Activated T-cell treated with anti-CD3 and anti-CD28 coated beads, Interleukin-2, amount 50 U/mL, for 24 hours (primary cell): ENCODE measurements around the gene B4GALT1.

Source experiments
- DNase-seq: peaks from one replicate; pipeline ENCODE4 v3.0.0-alpha.2; 2020
- H3K27ac Mint-ChIP-seq: 2 replicates; pipeline ENCODE4 v1.8.0; 2020; ENCODE audit warnings: mild to moderate bottlenecking, mixed read lengths
- H3K27me3 Mint-ChIP-seq: 2 replicates; pipeline ENCODE4 v1.8.0; 2020; ENCODE audit warnings: mixed read lengths
- H3K36me3 Mint-ChIP-seq: 2 replicates; pipeline ENCODE4 v1.8.0; 2020; ENCODE audit warnings: low read depth, mixed read lengths
- H3K4me1 Mint-ChIP-seq: 2 replicates; pipeline ENCODE4 v1.8.0; 2020; ENCODE audit warnings: low read depth, mixed read lengths
- H3K4me3 Mint-ChIP-seq: 2 replicates; pipeline ENCODE4 v1.8.0; 2020; ENCODE audit warnings: mild to moderate bottlenecking, moderate library complexity, mixed read lengths
- H3K9me3 Mint-ChIP-seq: 2 replicates; pipeline ENCODE4 v1.8.0; 2020; ENCODE audit warnings: mixed read lengths

The B4GALT1 gene

DNA sequence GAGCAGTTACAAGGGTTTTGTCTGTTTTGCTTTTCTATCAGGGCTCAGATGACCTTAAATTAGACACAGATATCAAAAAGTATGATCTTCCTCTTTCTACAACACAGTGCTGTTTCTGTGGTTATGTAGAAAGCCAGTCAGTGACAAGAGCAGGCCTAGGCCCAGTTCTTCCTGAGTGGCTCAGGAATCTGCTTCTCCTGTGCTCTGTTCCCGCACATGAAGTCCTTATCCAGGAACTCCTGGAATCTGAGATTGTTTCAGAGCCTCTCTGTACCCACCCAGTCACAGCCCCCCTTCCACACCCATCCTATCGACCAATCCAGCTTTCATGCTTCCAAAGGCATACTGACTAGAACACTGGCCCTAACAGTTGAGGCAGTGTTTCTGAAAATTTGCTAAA, 50.3 kb downstream of the B4GALT1 start:
- peak overlapping the region; percentile 80 for H3K27ac Mint-ChIP-seq
- no peaks in the 10 kb centered on the region for H3K9me3 Mint-ChIP-seq
- H3K36me3 Mint-ChIP-seq: peaks cover 80% of the 10 kb centered on the region
- peaks cover 28% of the 10 kb centered on the region for H3K4me1 Mint-ChIP-seq
- no peak for DNase-seq
- H3K4me3 Mint-ChIP-seq: no peak overlapping the region
- H3K27me3 Mint-ChIP-seq: no peaks in the 10 kb centered on the region

GRCh38 chr9:33114746-33115145, 52.4 kb downstream of the B4GALT1 start:
- H3K27ac Mint-ChIP-seq: peak overlapping the region; percentile 7
- H3K27me3 Mint-ChIP-seq: no peaks in the 10 kb centered on the region
- H3K4me1 Mint-ChIP-seq: peaks cover 29% of the 10 kb centered on the region
- no peak for DNase-seq
- peaks cover 82% of the 10 kb centered on the region for H3K36me3 Mint-ChIP-seq
- H3K9me3 Mint-ChIP-seq: no peaks in the 10 kb centered on the region
- no peak overlapping the region for H3K4me3 Mint-ChIP-seq

GRCh38 chr9:33113799-33114547, 53.2 kb downstream of the B4GALT1 start:
- H3K4me1 Mint-ChIP-seq: peaks cover 28% of the 10 kb centered on the region
- peak overlapping the region; percentile 45 for H3K27ac Mint-ChIP-seq
- H3K4me3 Mint-ChIP-seq: no peak overlapping the region
- peaks cover 79% of the 10 kb centered on the region for H3K36me3 Mint-ChIP-seq
- H3K9me3 Mint-ChIP-seq: no peaks in the 10 kb centered on the region
- H3K27me3 Mint-ChIP-seq: no peaks in the 10 kb centered on the region
- DNase-seq: peak; percentile 11

DNA sequence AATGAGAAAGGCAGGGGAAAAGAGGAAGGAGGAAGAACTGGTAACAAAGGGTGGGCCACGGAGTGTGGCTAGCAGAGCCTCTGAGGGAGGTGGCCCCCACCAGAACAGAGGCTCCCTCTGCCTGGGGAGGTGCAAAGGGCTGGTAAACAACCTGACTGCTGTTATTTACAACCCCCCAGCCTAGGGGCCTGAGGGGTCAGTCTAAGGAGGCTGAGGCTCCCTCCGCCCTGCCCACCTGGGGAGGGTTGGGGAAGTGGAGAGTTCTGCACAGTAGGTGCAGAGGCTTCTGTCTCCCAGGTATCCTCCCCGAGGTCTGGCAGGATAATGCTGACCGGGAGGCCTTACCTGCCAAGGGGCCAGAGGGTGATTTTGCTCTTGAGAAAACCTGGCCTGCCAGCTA, 55.0 kb downstream of the B4GALT1 start:
- DNase-seq: peak; percentile 8
- no peaks in the 10 kb centered on the region for H3K27me3 Mint-ChIP-seq
- peak overlapping the region; percentile 19 for H3K27ac Mint-ChIP-seq
- H3K9me3 Mint-ChIP-seq: no peaks in the 10 kb centered on the region
- H3K4me3 Mint-ChIP-seq: no peak overlapping the region
- peaks cover 15% of the 10 kb centered on the region for H3K4me1 Mint-ChIP-seq
- H3K36me3 Mint-ChIP-seq: peaks cover 64% of the 10 kb centered on the region

- Mint-ChIP-seq H3K4me1 (peaks cover 11% of the 10 kb centered on the region), H3K9me3 (no peaks in the 10 kb centered on the region), H3K27ac (peak overlapping the region; percentile 19), H3K36me3 (peaks cover 60% of the 10 kb centered on the region), H3K4me3 (no peak overlapping the region), H3K27me3 (no peaks in the 10 kb centered on the region)
- DNase-seq: no peak
Measured at GRCh38 chr9:33111631-33112030, 55.5 kb downstream of the B4GALT1 start.

DNA sequence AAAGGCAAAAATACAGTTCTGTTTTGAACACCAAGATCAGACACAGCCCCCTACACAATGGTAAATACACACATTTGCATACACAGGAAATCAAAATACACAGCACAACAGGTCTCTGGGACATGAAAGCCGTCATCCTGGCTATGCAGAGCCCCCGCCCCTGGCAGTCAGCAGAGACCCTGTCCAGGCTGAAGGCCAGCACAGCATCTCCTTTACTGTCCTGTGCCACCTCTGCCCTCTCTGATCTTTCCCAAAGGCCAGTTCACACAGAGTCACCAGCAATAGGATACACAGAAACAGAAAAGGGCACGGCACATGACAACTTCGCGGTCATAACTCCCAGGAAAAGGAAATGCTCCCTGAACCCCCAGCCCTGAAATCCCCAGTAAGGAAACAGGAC, 56.5 kb downstream of the B4GALT1 start:
- H3K36me3 Mint-ChIP-seq: peaks cover 57% of the 10 kb centered on the region
- DNase-seq: no peak
- H3K27ac Mint-ChIP-seq: peak overlapping the region; percentile 42

GRCh38 chr9:33109850-33110595, 57.1 kb downstream of the B4GALT1 start:
- DNase-seq: peak; percentile 24
- peaks cover 51% of the 10 kb centered on the region for H3K36me3 Mint-ChIP-seq
- H3K4me1 Mint-ChIP-seq: peaks cover 11% of the 10 kb centered on the region
- peak overlapping the region; percentile 42 for H3K27ac Mint-ChIP-seq
- H3K9me3 Mint-ChIP-seq: no peaks in the 10 kb centered on the region
- H3K27me3 Mint-ChIP-seq: no peaks in the 10 kb centered on the region
- H3K4me3 Mint-ChIP-seq: no peak overlapping the region

More for the DNA sequence above, 56.5 kb downstream of the B4GALT1 start:
- Mint-ChIP-seq H3K4me3 (no peak overlapping the region), H3K27me3 (no peaks in the 10 kb centered on the region), H3K9me3 (no peaks in the 10 kb centered on the region), H3K4me1 (peaks cover 11% of the 10 kb centered on the region)

- Mint-ChIP-seq H3K9me3 (no peaks in the 10 kb centered on the region), H3K4me3 (no peak overlapping the region), H3K27ac (peak overlapping the region; percentile 42), H3K27me3 (no peaks in the 10 kb centered on the region), H3K36me3 (peaks cover 43% of the 10 kb centered on the region), H3K4me1 (peaks cover 11% of the 10 kb centered on the region)
- DNase-seq: no peak
Measured at GRCh38 chr9:33109097-33109496, 58.0 kb downstream of the B4GALT1 start.

DNA sequence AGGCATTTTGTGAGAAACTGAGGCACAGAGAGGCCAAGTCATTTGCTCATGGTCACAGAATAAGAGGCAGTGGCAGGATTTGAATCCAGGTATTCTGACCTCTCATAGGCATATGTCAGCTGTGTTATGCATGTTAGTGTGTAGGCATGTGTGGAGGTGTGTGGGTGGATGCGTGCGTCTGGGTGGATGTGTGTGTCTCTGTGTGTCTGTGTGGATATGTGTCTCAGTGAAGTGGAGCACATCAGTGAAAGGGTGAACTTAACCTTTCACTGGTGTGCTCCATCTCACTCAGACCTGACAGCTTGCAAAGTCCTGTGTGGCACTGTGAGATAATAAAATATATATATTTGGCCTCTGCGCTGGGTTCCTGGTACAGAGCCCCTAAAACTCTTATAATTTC, 58.7 kb downstream of the B4GALT1 start:
- DNase-seq: no peak
- Mint-ChIP-seq H3K36me3 (peaks cover 37% of the 10 kb centered on the region), H3K9me3 (no peaks in the 10 kb centered on the region), H3K4me1 (peaks cover 11% of the 10 kb centered on the region), H3K27me3 (no peaks in the 10 kb centered on the region), H3K27ac (no peak overlapping the region), H3K4me3 (no peak overlapping the region)

GRCh38 chr9:33107762-33108161, 59.4 kb downstream of the B4GALT1 start:
- Mint-ChIP-seq H3K27ac (peak overlapping the region; percentile 18), H3K36me3 (peaks cover 30% of the 10 kb centered on the region), H3K4me3 (no peak overlapping the region), H3K9me3 (no peaks in the 10 kb centered on the region), H3K4me1 (peaks cover 11% of the 10 kb centered on the region), H3K27me3 (no peaks in the 10 kb centered on the region)
- DNase-seq: no peak

DNA sequence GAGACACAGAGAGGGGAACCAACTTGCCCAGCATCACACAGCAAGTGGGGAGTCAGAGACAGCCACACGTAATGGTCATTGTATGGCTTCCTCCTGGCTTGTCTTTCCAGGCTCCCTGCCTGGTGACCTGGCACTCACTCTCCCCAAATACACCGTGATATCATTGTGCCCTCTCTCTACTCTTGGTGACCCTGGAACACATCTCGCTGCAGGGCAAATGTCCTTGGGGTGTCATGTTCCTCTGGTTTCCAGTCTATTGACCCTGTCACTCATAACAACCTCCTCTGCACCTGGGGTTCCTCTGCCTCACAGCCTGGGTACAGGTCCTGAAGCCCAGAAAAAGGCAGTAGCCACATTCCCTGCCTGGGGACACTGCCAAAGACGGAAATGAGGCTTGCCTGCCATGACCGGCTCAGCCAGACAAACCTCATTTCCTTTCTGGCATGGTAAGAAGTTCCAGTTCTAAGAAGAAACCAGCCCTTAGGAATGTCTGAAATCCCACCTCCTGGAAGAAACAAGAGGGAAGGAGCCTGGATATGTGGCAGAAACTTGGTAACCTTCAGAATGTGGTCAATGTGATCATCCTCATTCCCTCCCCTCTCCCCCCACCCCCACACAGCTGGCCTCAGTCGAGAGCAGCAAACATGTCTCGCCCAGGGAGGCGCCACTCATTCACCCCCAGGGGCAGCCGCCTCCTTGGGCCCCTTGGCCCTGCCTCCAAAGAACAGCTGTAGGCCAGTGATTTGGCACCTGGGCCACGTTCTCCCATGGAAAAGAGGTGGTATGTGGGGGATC, 60.1 kb downstream of the B4GALT1 start:
- no peaks in the 10 kb centered on the region for H3K27me3 Mint-ChIP-seq
- peaks cover 22% of the 10 kb centered on the region for H3K36me3 Mint-ChIP-seq
- H3K27ac Mint-ChIP-seq: no peak overlapping the region
- H3K4me3 Mint-ChIP-seq: no peak overlapping the region
- DNase-seq: no peak
- no peaks in the 10 kb centered on the region for H3K9me3 Mint-ChIP-seq
- H3K4me1 Mint-ChIP-seq: peaks cover 11% of the 10 kb centered on the region

- Mint-ChIP-seq H3K27me3 (no peaks in the 10 kb centered on the region), H3K4me1 (peaks cover 11% of the 10 kb centered on the region), H3K9me3 (no peaks in the 10 kb centered on the region), H3K36me3 (peaks cover 16% of the 10 kb centered on the region), H3K4me3 (no peak overlapping the region), H3K27ac (no peak overlapping the region)
- DNase-seq: peak; percentile 14
Measured at GRCh38 chr9:33106372-33106771, 60.8 kb downstream of the B4GALT1 start.

- no peak overlapping the region for H3K27ac Mint-ChIP-seq
Measured at GRCh38 chr9:33105959-33106358, 61.2 kb downstream of the B4GALT1 start.

GRCh38 chr9:33105504-33105903, 61.6 kb downstream of the B4GALT1 start:
- Mint-ChIP-seq H3K27me3 (no peaks in the 10 kb centered on the region), H3K4me3 (no peak overlapping the region), H3K9me3 (no peaks in the 10 kb centered on the region), H3K27ac (no peak overlapping the region), H3K36me3 (peaks cover 7% of the 10 kb centered on the region), H3K4me1 (peaks cover 7% of the 10 kb centered on the region)
- DNase-seq: no peak

More at GRCh38 chr9:33105959-33106358, 61.2 kb downstream of the B4GALT1 start:
- peaks cover 12% of the 10 kb centered on the region for H3K36me3 Mint-ChIP-seq
- H3K9me3 Mint-ChIP-seq: no peaks in the 10 kb centered on the region
- H3K4me1 Mint-ChIP-seq: peaks cover 10% of the 10 kb centered on the region
- no peak overlapping the region for H3K4me3 Mint-ChIP-seq
- DNase-seq: no peak
- no peaks in the 10 kb centered on the region for H3K27me3 Mint-ChIP-seq
